ENCODE measurements around the gene CNTN1.
A peak's percentile ranks its signal among the peaks of the same experiment; 100 is the strongest.

The CNTN1 gene

DNA sequence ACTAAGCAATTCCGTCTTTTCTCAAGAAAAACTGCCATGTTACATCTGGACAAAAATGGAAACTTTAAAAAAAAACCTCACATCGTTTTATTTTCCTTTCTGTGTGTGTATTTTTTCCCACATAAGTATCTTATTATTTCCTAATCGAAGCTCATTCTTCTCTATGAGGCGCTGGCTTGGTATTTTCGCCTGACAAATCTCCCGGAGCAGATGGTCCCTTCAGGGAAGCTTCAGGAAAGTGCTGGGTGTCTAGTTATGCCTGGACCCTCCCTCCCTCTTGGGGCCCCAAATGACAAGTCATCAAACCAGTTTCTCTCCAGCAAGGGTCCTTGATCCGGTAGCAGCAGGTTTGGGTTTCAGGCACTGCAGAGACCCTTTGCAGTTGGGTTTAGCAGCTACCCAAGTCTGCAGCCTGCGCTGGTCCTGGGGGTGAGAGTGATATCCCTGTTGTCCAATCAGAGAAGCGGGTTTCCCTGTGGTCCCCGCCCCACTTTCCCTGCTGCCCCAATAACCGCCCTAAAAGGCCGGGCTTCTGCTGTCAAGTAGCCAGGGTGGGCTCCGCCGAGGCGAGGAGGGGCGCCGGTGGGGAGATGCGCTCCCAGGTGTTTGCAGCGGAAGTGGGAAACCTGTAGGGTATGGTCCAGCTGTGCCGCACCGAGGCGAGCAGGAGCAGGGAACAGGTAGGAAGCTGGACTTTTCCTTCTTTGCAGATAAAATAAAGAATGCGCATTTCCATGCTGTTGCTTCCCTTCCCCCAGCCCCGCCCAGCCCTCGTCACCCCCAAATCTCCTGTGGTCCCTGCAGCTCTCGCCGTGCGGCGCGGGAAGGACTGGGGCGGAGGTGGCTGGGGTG, at the start of gene CNTN1:
TSS of gene CNTN1 (plus strand) at position 527 of the 852 bp plus-strand sequence.
- DNase-seq = peak; percentile 35

- DNase-seq = no peak
Observed at GRCh38 chr12:40643506-40643905, 48.7 kb upstream of the CNTN1 start.

GRCh38 chr12:40643976-40644375, 48.3 kb upstream of the CNTN1 start:
- DNase-seq = no peak

DNA sequence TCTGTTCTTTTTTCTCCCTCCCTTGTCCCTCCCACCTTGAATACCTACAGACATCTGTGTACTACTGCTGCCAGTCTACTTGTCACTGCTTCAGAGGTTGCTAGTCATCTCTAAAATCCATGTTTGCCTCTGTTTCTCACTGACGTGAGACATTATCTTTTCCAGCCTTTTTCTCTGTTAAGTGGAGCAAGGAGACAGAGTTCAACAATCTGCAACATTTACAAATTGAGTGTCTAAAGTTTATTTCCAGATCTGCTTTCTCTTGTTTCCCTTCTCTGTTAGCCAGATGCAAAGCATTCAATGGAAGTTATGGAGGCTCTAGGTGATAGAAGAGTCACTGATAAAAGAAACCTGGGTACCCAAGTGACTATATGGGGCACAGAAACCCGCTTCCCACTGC, 47.5 kb upstream of the CNTN1 start:
- DNase-seq = no peak

DNA sequence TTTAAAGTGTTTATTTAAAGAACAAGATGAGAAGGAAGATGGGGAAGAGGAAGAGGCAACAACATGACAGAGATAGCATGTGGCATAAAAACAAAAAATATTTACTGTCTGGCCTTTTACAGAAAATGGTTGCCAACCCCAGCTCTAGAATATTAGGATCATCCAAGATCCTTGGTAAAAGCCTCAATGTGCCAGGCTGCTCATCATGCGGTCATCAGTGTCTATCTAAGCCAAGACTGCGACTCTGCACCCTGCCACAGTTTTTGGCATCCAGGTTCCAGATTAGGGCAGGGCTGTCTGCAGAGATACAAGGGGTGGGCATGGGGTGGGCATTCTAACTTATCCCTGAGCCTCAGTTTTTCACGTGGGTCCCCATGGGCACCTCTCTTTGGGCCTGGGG, 46.9 kb upstream of the CNTN1 start:
- DNase-seq = no peak

DNA sequence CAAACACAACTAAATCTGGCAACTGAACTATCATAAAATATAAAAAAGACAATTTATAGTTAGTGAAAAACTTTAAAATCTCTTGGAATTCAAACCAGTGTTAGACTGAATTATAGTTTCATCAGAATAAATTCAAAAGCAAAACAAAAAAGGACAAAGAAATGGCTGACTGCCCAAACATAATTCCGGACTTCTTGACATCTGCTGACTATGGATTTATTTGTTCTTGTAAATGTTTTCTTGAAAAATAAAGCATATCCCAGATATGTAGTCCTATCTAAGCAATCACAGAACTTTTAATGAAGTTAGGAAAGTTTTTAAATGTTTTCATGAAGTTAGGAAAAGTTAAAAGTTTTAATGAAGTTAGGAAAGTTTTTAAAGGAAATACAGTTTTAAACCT, 45.8 kb upstream of the CNTN1 start:
- DNase-seq = no peak

GRCh38 chr12:40646911-40647310, 45.3 kb upstream of the CNTN1 start:
- DNase-seq = no peak

- no peak for DNase-seq
Observed at GRCh38 chr12:40647651-40648050, 44.6 kb upstream of the CNTN1 start.

GRCh38 chr12:40648519-40648918, 43.7 kb upstream of the CNTN1 start:
- DNase-seq = no peak

GRCh38 chr12:40650038-40650704, 42.1 kb upstream of the CNTN1 start:
- DNase-seq = no peak

DNA sequence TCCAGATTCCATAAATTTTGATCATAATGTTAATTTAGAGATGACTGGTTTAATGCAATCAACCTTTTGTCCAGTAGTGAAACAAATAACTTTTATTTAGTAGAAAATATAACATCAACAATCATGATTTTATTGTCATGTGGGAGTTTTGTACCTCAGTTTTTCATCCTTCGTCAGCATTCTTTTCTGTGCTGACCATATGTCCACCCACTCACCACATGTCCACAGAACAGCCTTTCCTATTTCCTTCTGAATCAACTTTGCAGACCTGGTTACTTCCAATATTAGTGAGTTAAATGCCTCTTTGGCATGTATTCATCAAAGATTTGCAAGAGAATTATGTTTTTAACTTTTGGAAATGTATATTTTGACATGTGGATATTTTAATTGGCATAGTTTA, 36.8 kb upstream of the CNTN1 start:
- no peak for DNase-seq

GRCh38 chr12:40662366-40662765, 29.9 kb upstream of the CNTN1 start:
- no peak for DNase-seq

DNA sequence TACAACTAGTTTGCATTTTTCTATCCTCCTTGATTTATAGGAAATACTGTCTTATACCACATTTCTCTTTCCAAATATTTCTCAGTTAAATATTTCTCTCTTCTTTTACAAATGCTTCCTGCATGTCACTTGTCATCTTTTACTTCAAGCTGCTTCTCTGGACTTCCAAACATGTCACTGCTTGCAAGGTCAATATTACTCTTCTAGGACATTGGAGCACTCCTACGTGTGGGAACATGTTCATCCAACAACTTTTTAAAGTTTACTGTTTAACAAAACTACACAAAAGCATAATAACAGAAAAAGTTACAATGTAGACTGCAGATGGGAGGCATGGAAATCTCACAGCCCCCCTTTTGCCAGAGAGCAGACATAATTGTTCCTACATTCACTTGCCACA, 28.5 kb upstream of the CNTN1 start:
- no peak for DNase-seq

- DNase-seq = no peak
Observed at GRCh38 chr12:40668099-40668529, 24.1 kb upstream of the CNTN1 start.

- DNase-seq = no peak
Observed at GRCh38 chr12:40672741-40673271, 19.4 kb upstream of the CNTN1 start.

GRCh38 chr12:40681148-40681547, 11.1 kb upstream of the CNTN1 start:
- DNase-seq = no peak

DNA sequence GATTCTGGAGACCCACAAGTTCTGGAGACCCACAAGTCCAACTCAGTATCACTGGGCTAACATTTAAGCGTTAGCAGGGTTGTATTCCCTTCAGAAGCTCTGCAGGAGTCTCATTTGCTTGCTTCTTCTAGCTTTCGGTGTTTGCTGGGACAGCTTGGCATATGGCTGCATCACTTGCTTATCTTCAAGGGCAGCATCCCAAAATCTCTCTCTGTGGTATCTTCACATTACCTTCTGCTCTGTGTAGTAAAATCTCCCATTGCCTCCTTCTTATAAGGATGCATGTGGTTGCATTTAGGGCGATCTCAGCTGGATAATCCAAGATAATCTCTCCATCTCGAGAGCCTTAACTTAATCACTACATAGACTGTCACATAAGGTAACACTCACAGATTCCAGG, 7.3 kb upstream of the CNTN1 start:
- DNase-seq = no peak

GRCh38 chr12:40688085-40688725, 4.0 kb upstream of the CNTN1 start:
- no peak for DNase-seq

DNA sequence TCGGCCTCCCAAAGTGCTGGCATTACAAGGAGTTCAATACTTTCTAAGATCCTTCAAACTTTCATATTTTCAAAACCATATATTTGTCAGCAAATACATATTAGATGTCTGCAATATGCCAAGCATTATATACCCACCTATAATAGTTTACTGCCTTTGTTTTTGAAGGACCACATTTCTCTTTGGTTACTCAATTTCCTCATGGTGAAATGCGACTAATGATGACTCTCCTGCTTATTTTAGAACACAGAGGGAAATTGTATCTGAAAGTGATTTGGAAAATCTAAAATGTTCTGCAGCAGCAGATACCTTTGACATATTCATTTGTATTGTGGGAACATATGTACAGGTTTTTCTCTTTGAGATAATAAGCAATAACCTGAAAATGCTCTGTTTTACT, 2.7 kb upstream of the CNTN1 start:
- no peak for DNase-seq

- DNase-seq = no peak
Observed at GRCh38 chr12:40692765-40693206, 547 bp downstream of the CNTN1 start.

GRCh38 chr12:40693207-40693821, 1.1 kb downstream of the CNTN1 start:
- DNase-seq = no peak

DNA sequence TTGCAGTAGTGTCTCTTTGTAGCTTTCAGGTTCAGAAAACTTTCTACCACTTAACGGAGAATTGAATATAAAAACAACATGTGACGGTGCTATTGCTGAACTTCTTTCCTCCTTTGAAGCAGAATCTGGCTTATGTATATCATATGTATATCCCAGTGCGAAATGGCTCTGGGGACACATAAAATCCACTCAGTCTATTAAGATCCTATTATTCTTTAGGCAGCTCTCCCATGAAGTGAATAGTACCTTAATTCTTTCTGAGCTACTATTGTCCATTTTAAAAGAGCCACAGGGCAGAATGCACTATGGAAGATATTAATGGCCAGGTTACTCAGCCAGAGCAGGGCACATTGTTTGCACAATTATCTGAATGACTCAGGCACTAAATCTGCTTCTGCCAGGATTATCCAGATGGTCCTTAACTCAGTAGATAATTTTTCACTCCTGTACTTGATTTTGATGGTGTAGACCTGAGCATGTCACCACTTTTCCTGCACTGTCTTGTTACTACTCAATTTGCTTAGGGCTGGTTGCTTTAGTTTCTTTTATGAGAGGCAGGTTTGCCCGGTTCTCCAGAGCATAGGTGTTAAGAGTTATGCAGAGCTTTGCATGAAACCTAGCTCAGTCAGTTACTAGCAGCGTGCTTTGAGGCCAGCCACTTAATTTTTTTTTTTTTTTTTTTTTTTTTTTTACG, 5.5 kb downstream of the CNTN1 start:
- DNase-seq = peak; percentile 4

GRCh38 chr12:40701756-40702155, 9.5 kb downstream of the CNTN1 start:
- DNase-seq = no peak
